ENCODE measurements around the gene TSPAN1. TPM values are rescaled to one million over a fixed set of nuclear protein-coding genes. Genes with fewer than 3 reads are reported as not detected.

TSPAN1 gene
- polyA plus RNA-seq, 3 donors: not detected

- no peak overlapping the region for H3K4me3 Mint-ChIP-seq
- peaks cover 0 to 2% (median 0%) of the 10 kb centered on the region in 7 donors for H3K9me3 Mint-ChIP-seq
- Histone ChIP-seq H3K9me3 (replicated peaks in 1 of 2; ENCODE audit: control insufficient read depth in 1 of 2, insufficient read depth in 1 of 2, low read length in 2 of 2) (no peaks in the 10 kb centered on the region), H3K4me1 (ENCODE audit: control insufficient read depth in 1 of 2, insufficient read depth in 2 of 2, low read length in 2 of 2) (peaks cover 5 to 9% of the 10 kb centered on the region in 2 donors), H3K9ac (ENCODE audit: insufficient read depth, low read length, poor library complexity, severe bottlenecking) (no peak overlapping the region), H3K4me2 (replicated peaks; ENCODE audit: extremely low read depth, low read length, poor library complexity, severe bottlenecking) (no peak overlapping the region), H4K20me1 (ENCODE audit: insufficient read depth, low read length) (no peaks in the 10 kb centered on the region), H3K79me2 (ENCODE audit: insufficient read depth, low read length) (no peaks in the 10 kb centered on the region), H3K36me3 (replicated peaks in 1 of 2; ENCODE audit: control insufficient read depth in 1 of 2, insufficient read depth in 2 of 2, low read length in 2 of 2) (peaks cover 12 to 19% of the 10 kb centered on the region in 2 donors), H3K27me3 (ENCODE audit: control insufficient read depth in 2 of 2, insufficient read depth in 2 of 2, low read length in 2 of 2) (no peaks in the 10 kb centered on the region), H3K27ac (ENCODE audit: low read depth in 1 of 2, low read length in 2 of 2) (no peak overlapping the region), H2AFZ (ENCODE audit: insufficient read depth, low read depth, low read length, poor library complexity, severe bottlenecking) (no peak overlapping the region), H3K4me3 (replicated peaks in 1 of 3; ENCODE audit: low read depth in 2 of 3, low read length in 3 of 3) (no peak overlapping the region)
- WGBS (ENCODE audit: insufficient coverage): 100% methylated on average over 3 of the region's 8 CpGs
- peaks cover 0 to 1% (median 1%) of the 10 kb centered on the region in 3 donors for H3K27me3 Mint-ChIP-seq (ENCODE audit: low read depth in 3 of 3)
- H3K36me3 Mint-ChIP-seq: peaks cover 17 to 31% of the 10 kb centered on the region in 2 donors
- no peak for TF ChIP-seq CTCF (IDR thresholded peaks at IDR 0.05)
- intact Hi-C loops (cut with micrococcal nuclease): no loop called here
- peak overlapping the region in 1 of 7 donors; percentile 43 for H3K27ac Mint-ChIP-seq
- no peak for DNase-seq
- peaks cover 16% of the 10 kb centered on the region for H3K4me1 Mint-ChIP-seq
Measured at GRCh38 chr1:46187106-46187869, 12.4 kb downstream of the TSPAN1 start.

- Histone ChIP-seq H3K9me3 (replicated peaks in 1 of 2; ENCODE audit: control insufficient read depth in 1 of 2, insufficient read depth in 1 of 2, low read length in 2 of 2) (no peaks in the 10 kb centered on the region), H3K27me3 (ENCODE audit: control insufficient read depth in 2 of 2, insufficient read depth in 2 of 2, low read length in 2 of 2) (no peaks in the 10 kb centered on the region), H3K4me2 (replicated peaks; ENCODE audit: extremely low read depth, low read length, poor library complexity, severe bottlenecking) (no peak overlapping the region), H4K20me1 (ENCODE audit: insufficient read depth, low read length) (no peaks in the 10 kb centered on the region), H3K4me3 (replicated peaks in 1 of 3; ENCODE audit: low read depth in 2 of 3, low read length in 3 of 3) (no peak overlapping the region), H3K36me3 (replicated peaks in 1 of 2; ENCODE audit: control insufficient read depth in 1 of 2, insufficient read depth in 2 of 2, low read length in 2 of 2) (peaks cover 22 to 31% of the 10 kb centered on the region in 2 donors), H2AFZ (ENCODE audit: insufficient read depth, low read depth, low read length, poor library complexity, severe bottlenecking) (no peak overlapping the region), H3K79me2 (ENCODE audit: insufficient read depth, low read length) (no peaks in the 10 kb centered on the region), H3K27ac (ENCODE audit: low read depth in 1 of 2, low read length in 2 of 2) (no peak overlapping the region), H3K4me1 (ENCODE audit: control insufficient read depth in 1 of 2, insufficient read depth in 2 of 2, low read length in 2 of 2) (peaks cover 5 to 9% of the 10 kb centered on the region in 2 donors), H3K9ac (ENCODE audit: insufficient read depth, low read length, poor library complexity, severe bottlenecking) (no peak overlapping the region)
- H3K4me1 Mint-ChIP-seq: peaks cover 15% of the 10 kb centered on the region
- no peak for TF ChIP-seq CTCF (IDR thresholded peaks at IDR 0.05)
- H3K4me3 Mint-ChIP-seq: no peak overlapping the region
- no peak for DNase-seq
- peaks cover 27 to 40% of the 10 kb centered on the region in 2 donors for H3K36me3 Mint-ChIP-seq
- intact Hi-C loops (cut with micrococcal nuclease): no loop called here
- H3K27ac Mint-ChIP-seq: no peak overlapping the region
- H3K9me3 Mint-ChIP-seq: peaks cover 0 to 2% (median 0%) of the 10 kb centered on the region in 7 donors
- H3K27me3 Mint-ChIP-seq (ENCODE audit: low read depth in 3 of 3): peaks cover 0 to 1% (median 0%) of the 10 kb centered on the region in 3 donors
- 84% methylated on average over 3 of the region's 6 CpGs for WGBS (ENCODE audit: insufficient coverage)
Measured at GRCh38 chr1:46188295-46189030, 13.6 kb downstream of the TSPAN1 start.

Data from CD14-positive monocyte (primary cell).